ENCODE results near the gene MICAL2. TPM values are rescaled to one million over a fixed set of nuclear protein-coding genes. Genes with fewer than 3 reads are reported as not detected.

Gene MICAL2
- total RNA-seq, 6 experiments from 2014 or later = 17.0 to 50.7 (median 35.9) TPM

DNA sequence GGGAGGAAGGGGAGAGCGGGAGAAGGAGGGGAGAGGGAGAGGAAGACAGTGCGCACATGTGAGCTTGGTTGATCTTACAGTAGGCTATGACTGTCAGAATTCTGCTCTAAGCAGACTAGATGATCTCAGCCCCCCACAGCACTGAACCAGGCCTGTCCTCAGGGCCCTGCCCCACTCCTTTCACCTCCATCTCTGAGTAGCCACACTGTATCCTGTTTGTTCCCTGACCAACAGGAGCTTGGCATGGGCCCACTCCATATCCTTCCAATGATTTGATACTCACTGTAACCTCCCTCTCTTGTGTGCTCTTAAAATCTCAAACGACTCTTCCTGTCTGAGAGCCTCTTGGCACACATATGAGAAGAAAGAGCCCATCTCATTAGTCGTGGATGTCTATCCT is 180.9 kb downstream of the MICAL2 start:
- Histone ChIP-seq H3K27me3 (no peaks in the 10 kb centered on the region), H3K9me3 (no peaks in the 10 kb centered on the region), H3K4me1 (no peaks in the 10 kb centered on the region), H3K4me3 (no peak overlapping the region), H3K36me3 (no peaks in the 10 kb centered on the region), H3K27ac (no peak overlapping the region)
- intact Hi-C loops (cut with DNase I) = no loop called here
- 74% methylated on average over 4 of the region's 4 CpGs for WGBS (ENCODE audit: insufficient coverage, low coverage, low lambda C conversion rate, missing lambda C conversion rate)
- DNase-seq (no peak), ATAC-seq (no peak)
- TF ChIP-seq POLR2A (IDR thresholded peaks at IDR 0.05) = no peak
- TF ChIP-seq CTCF (IDR thresholded peaks at IDR 0.05) = no peak

- H3K4me1 ChIP-seq = no peaks in the 10 kb centered on the region
- no peaks in the 10 kb centered on the region for H3K9me3 ChIP-seq
- no peak for DNase-seq
- intact Hi-C loops (cut with DNase I) = no loop called here
- TF ChIP-seq CTCF (IDR thresholded peaks at IDR 0.05) = no peak
- WGBS (ENCODE audit: insufficient coverage, low coverage, low lambda C conversion rate, missing lambda C conversion rate) = 95% methylated on average over 2 of the region's 4 CpGs
- H3K27ac ChIP-seq = no peak overlapping the region
- no peak for ATAC-seq
- no peaks in the 10 kb centered on the region for H3K36me3 ChIP-seq
- H3K27me3 ChIP-seq = no peaks in the 10 kb centered on the region
- no peak overlapping the region for H3K4me3 ChIP-seq
Measured at GRCh38 chr11:12291766-12292165, 181.4 kb downstream of the MICAL2 start.

DNA sequence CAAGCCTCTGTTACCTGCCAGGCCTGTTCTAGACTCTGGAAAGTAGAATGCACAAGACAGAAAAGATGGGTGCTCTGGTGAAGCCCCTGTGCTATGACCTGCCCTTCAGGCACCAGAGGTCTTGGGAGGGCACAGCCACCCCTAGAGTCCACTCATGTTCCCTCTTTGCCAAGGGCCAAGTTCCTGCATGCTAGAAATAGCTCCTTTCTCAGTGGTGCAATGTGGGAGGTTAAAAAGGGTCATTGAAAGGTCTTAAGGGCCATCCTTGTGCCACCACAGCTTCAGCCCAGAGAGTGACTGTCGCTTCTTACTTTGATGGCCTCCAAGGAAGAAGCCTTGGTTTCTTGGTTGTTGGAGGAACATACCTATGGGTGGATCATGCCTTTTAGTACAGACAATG is 182.4 kb downstream of the MICAL2 start:
- peak in 1 of 4 donors; percentile 19 for ATAC-seq
- H3K27me3 ChIP-seq = no peaks in the 10 kb centered on the region
- H3K4me1 ChIP-seq = no peaks in the 10 kb centered on the region
- H3K27ac ChIP-seq = no peak overlapping the region
- no peaks in the 10 kb centered on the region for H3K9me3 ChIP-seq
- no peak for DNase-seq
- no peak overlapping the region for H3K4me3 ChIP-seq
- TF ChIP-seq POLR2A (IDR thresholded peaks at IDR 0.05) (no peak), CTCF (IDR thresholded peaks at IDR 0.05) (no peak)
- no peaks in the 10 kb centered on the region for H3K36me3 ChIP-seq
- intact Hi-C loops (cut with DNase I) = no loop called here
- whole genome bisulfite sequencing (ENCODE audit: insufficient coverage, low coverage, low lambda C conversion rate, missing lambda C conversion rate) = 100% methylated on average over 1 of the region's 1 CpG

DNA sequence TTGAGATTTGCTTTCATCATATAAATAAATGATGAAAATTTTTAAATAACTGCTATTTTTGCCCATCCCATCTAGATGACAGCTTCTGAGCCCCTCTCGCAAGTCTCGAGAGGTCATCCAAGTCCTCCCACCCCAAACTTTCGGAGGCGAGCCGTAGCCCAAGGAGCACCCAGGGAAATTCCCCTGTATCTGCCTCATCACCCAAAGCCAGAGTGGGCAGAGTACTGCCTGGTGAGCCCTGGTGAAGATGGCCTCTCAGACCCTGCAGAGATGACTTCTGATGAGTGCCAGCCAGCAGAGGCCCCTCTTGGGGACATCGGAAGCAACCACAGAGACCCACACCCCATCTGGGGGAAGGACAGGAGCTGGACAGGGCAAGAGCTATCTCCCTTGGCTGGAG is 183.1 kb downstream of the MICAL2 start:
- DNase-seq (no peak), ATAC-seq (no peak)
- H3K36me3 ChIP-seq = no peaks in the 10 kb centered on the region
- no peaks in the 10 kb centered on the region for H3K27me3 ChIP-seq
- TF ChIP-seq POLR2A (IDR thresholded peaks at IDR 0.05) (no peak), CTCF (IDR thresholded peaks at IDR 0.05) (no peak)
- WGBS (ENCODE audit: insufficient coverage, low coverage, low lambda C conversion rate, missing lambda C conversion rate) = 78% methylated on average over 5 of the region's 6 CpGs
- no peaks in the 10 kb centered on the region for H3K9me3 ChIP-seq
- H3K27ac ChIP-seq = no peak overlapping the region
- H3K4me3 ChIP-seq = no peak overlapping the region
- intact Hi-C loops (cut with DNase I) = no loop called here
- no peaks in the 10 kb centered on the region for H3K4me1 ChIP-seq

- no peak overlapping the region for H3K4me3 ChIP-seq
- H3K9me3 ChIP-seq = peaks cover 0 to 3% (median 0%) of the 10 kb centered on the region in 4 donors
- WGBS (ENCODE audit: insufficient coverage, low coverage, low lambda C conversion rate, missing lambda C conversion rate) = 75% methylated on average over 5 of the region's 5 CpGs
- H3K4me1 ChIP-seq = no peaks in the 10 kb centered on the region
- no peaks in the 10 kb centered on the region for H3K27me3 ChIP-seq
- TF ChIP-seq CTCF (IDR thresholded peaks at IDR 0.05) (no peak), POLR2A (IDR thresholded peaks at IDR 0.05) (no peak)
- no peak for DNase-seq
- ATAC-seq = no peak
- no peak overlapping the region for H3K27ac ChIP-seq
- intact Hi-C loops (cut with DNase I) = no loop called here
- H3K36me3 ChIP-seq = no peaks in the 10 kb centered on the region
Measured at GRCh38 chr11:12294613-12295012, 184.2 kb downstream of the MICAL2 start.
